K562 (cell line): Measurements from ENCODE around the gene IFI30. TPM values are rescaled to one million over a fixed set of nuclear protein-coding genes. Genes with fewer than 3 reads are reported as not detected.

Experiments used
- ATAC-seq: fragments of 200-7000 bp; cut with Tn5 transposase; 3 replicates; pipeline ENCODE4 v1.9.1; 2020; ENCODE audit warnings: moderate library complexity
- BruUV-seq: library from RNA; stranded (reverse); fragments of 400-500 nt; replicated peaks from 2 replicates; lab custom pipeline; 2021; lab: Mats Ljungman, UMichigan
- CTCF ChIA-PET: fragments of 300-600 bp; formaldehyde crosslinking; extraction: SDS; loops from one replicate; lab custom pipeline; 2021; ENCODE audit warnings: low intra/inter-chr PET ratio; lab: Yijun Ruan, JAX
- POLR2A ChIA-PET: fragments of 300-600, 350-650 bp; sonication (Branson Sonifier 250); formaldehyde crosslinking; extraction: SDS; loops from one replicate; lab custom pipeline; 2021; ENCODE audit warnings: antibody characterized with exemption, inconsistent platforms; lab: Yijun Ruan, JAX
- DNase-seq, 4 experiments: peaks; one replicate each; pipeline versions ENCODE4 v3.0.0 to v3.0.0-alpha.2; 2011 to 2018; ENCODE audit warnings: low spot score in 3 of 4, mixed read lengths in 3 of 4; ENCODE audit errors: extremely low read depth in 1 of 4
- FAIRE-seq: peaks from 2 replicates; lab custom pipeline; 2011; peaks lifted over from hg19 to GRCh38; lab: Jason Lieb, UNC
- H2AFZ ChIP-seq: 2 replicates; pipeline ENCODE4 v1.6.0; 2011; ENCODE audit warnings: low read depth, low read length, control low read depth, inconsistent platforms
- H3K27ac ChIP-seq: fragments of 200-600 bp; 3 replicates; pipeline ENCODE4 v1.8.0; 2011; ENCODE audit warnings: low read depth, mild to moderate bottlenecking, control low read depth, inconsistent platforms, low read length, moderate library complexity, mixed read lengths; ENCODE audit errors: extremely low read depth
- H3K27me3 ChIP-seq, 2 experiments: fragments of 300-600 bp in 1 of 2; 2 replicates in 1 of 2; 3 replicates in 1 of 2; pipeline versions ENCODE4 v1.6.0 to v1.8.0; 2011; ENCODE audit warnings: inconsistent platforms in 2 of 2, low read length in 2 of 2, mild to moderate bottlenecking in 1 of 2, mixed read lengths in 1 of 2, moderate library complexity in 1 of 2; ENCODE audit not compliant: control insufficient read depth in 2 of 2, insufficient read depth in 2 of 2
- H3K36me3 ChIP-seq: fragments of 300-600 bp; 3 replicates; pipeline ENCODE4 v1.8.0; 2011; ENCODE audit warnings: mild to moderate bottlenecking, low read length, inconsistent platforms; ENCODE audit not compliant: control insufficient read depth, insufficient read depth
- H3K4me1 ChIP-seq, 2 experiments: fragments of 200-600 bp in 1 of 2; replicated peaks in 1 of 2; 2 replicates in 1 of 2; 3 replicates in 1 of 2; pipeline versions ENCODE4 v1.5.1 to v1.8.0; 2011; ENCODE audit warnings: inconsistent platforms in 2 of 2, low read length in 2 of 2, mild to moderate bottlenecking in 1 of 2, mixed read lengths in 1 of 2, moderate library complexity in 1 of 2; ENCODE audit not compliant: control insufficient read depth in 2 of 2, insufficient read depth in 2 of 2
- H3K4me2 ChIP-seq: 2 replicates; pipeline ENCODE4 v1.6.1; 2011; ENCODE audit warnings: low read length, control low read depth, inconsistent platforms, mixed read lengths; ENCODE audit not compliant: insufficient read depth
- H3K4me3 ChIP-seq: fragments of 200-600 bp; sonication (generic), shearing (Covaris generic); 2 replicates; pipeline ENCODE4 v1.5.1; 2016; ENCODE audit warnings: control low read depth, inconsistent platforms
- H3K79me2 ChIP-seq: fragments of 200-600 bp; 3 replicates; pipeline ENCODE4 v1.8.0; 2011; ENCODE audit warnings: low read length, inconsistent platforms; ENCODE audit not compliant: control insufficient read depth, insufficient read depth
- H3K9ac ChIP-seq, 2 experiments: 2 replicates each; pipeline versions ENCODE4 v1.6.0 to v1.6.1; 2011; ENCODE audit warnings: low read depth in 2 of 2, low read length in 2 of 2, control low read depth in 1 of 2, inconsistent platforms in 1 of 2, mild to moderate bottlenecking in 1 of 2, mixed read lengths in 1 of 2; ENCODE audit not compliant: insufficient read depth in 1 of 2
- H3K9me1 ChIP-seq: one replicate; pipeline ENCODE4 v1.6.0; 2011; ENCODE audit warnings: inconsistent platforms, mild to moderate bottlenecking, low read length, moderate library complexity; ENCODE audit not compliant: control insufficient read depth, insufficient read depth
- H3K9me3 ChIP-seq: replicated peaks from 2 replicates; pipeline ENCODE4 v1.5.1; 2011; ENCODE audit warnings: low read depth, low read length, inconsistent platforms; ENCODE audit not compliant: control insufficient read depth, insufficient read depth
- H4K20me1 ChIP-seq: replicated peaks from 2 replicates; pipeline ENCODE4 v1.6.1; 2011; ENCODE audit warnings: low read length, inconsistent platforms, mixed read lengths; ENCODE audit not compliant: control insufficient read depth, insufficient read depth
- ADNP ChIP-seq: fragments of 200-800 bp; sonication (Bioruptor generic); IDR thresholded peaks from 2 replicates; pipeline ENCODE4 v1.6.1; 2016; ENCODE audit warnings: missing genetic modification characterization, missing compliant biosample characterization
- CTBP1 ChIP-seq: fragments of 450-650 bp; IDR thresholded peaks from 2 replicates; pipeline ENCODE4 v1.6.1; 2016; ENCODE audit warnings: borderline replicate concordance
- FOXJ3 ChIP-seq: sonication (generic); formaldehyde crosslinking; IDR thresholded peaks from 2 replicates; pipeline ENCODE4 v1.4.0; 2020; ENCODE audit warnings: mild to moderate bottlenecking, missing genetic modification reagents
- GTF2F1 ChIP-seq: IDR thresholded peaks from 2 replicates; pipeline ENCODE4 v1.6.1; 2011; ENCODE audit warnings: low read depth, low read length, improper control_type of control experiment
- HMGN3 ChIP-seq: IDR thresholded peaks from 2 replicates; pipeline ENCODE4 v1.6.1; 2011; ENCODE audit warnings: borderline replicate concordance, low read depth, mild to moderate bottlenecking, mixed read lengths, low read length; ENCODE audit not compliant: insufficient read length; ENCODE audit errors: extremely low read depth
- PPARD ChIP-seq: fragments of 250-450 bp; sonication (Bioruptor Pico); IDR thresholded peaks from 2 replicates; pipeline ENCODE4 v1.8.0; 2022; ENCODE audit warnings: inconsistent platforms, mild to moderate bottlenecking, moderate library complexity
- RBBP5 ChIP-seq: fragments of 200-600 bp; sonication (generic); IDR thresholded peaks from 2 replicates; pipeline ENCODE4 v1.6.1; 2012; ENCODE audit warnings: borderline replicate concordance, mild to moderate bottlenecking, low read length, control low read depth, inconsistent platforms; ENCODE audit not compliant: insufficient read depth, poor library complexity, severe bottlenecking
- RBM22 ChIP-seq: fragments of 200-400 bp; formaldehyde crosslinking; IDR thresholded peaks from 2 replicates; pipeline ENCODE4 v1.6.1; 2018; ENCODE audit warnings: low read length, low read depth; ENCODE audit not compliant: poor library complexity, severe bottlenecking
- ZNF76 ChIP-seq: fragments of 250-450 bp; sonication (Bioruptor Pico); IDR thresholded peaks from 2 replicates; pipeline ENCODE4 v1.4.0; 2020; ENCODE audit warnings: mild to moderate bottlenecking, moderate library complexity, borderline replicate concordance
- WGBS: fragments of 100-300 bp; shearing (Covaris generic); methylation state at CpG from one replicate; pipeline ENCODE4 v1.1.6; 2016; ENCODE audit warnings: low coverage, mixed read lengths; ENCODE audit not compliant: insufficient coverage; ENCODE audit errors: missing lambda C conversion rate; 5-methylcytosine and 5-hydroxymethylcytosine counted together
- in situ Hi-C: fragments of 300-500 bp; cut with MboI; formaldehyde crosslinking; loops from 4 replicates; pipeline ENCODE4 v1.15.0; 2018; ENCODE audit warnings: inconsistent platforms, mixed read lengths
- intact Hi-C: fragments of 100-400 bp; cut with micrococcal nuclease; formaldehyde crosslinking; loops from 2 replicates; pipeline ENCODE4 v1.14.2; 2022
- polyA plus RNA-seq, 8 experiments: library from polyadenylated mRNA; depleted of rRNA in 4 of 8; stranded (reverse) in 5 of 8; unstranded in 3 of 8; fragments of >200 nt; fragmentation: Nextera tagmentation in 2 of 8; fragmentation: Illumina TruSeq in 1 of 8; extraction: Ambion mirVana in 2 of 8; extraction: Trizol in 1 of 8; gene quantifications; 2 replicates each; pipeline versions ENCODE4 v1.2.1 to v1.2.3, GENCODE V29; 2011 to 2014; ENCODE audit warnings: inconsistent platforms in 1 of 8, missing spikeins in 1 of 8
- total RNA-seq, 7 experiments: library from RNA; depleted of rRNA in 6 of 7; stranded (reverse); fragments of >200 nt in 6 of 7; fragmentation: Illumina TruSeq in 2 of 7; extraction: Trizol in 2 of 7; gene quantifications; 2 replicates each; pipeline versions ENCODE4 v1.2.1 to v1.2.3, GENCODE V29; 2011 to 2021; ENCODE audit warnings: low replicate concordance in 1 of 7
- TF ChIP-seq, protein P1 (sequence below): sonication (generic); formaldehyde crosslinking; IDR thresholded peaks from 2 replicates; pipeline ENCODE4 v1.8.1; 2023; ENCODE audit warnings: mild to moderate bottlenecking, missing genetic modification reagents

The IFI30 gene
- total and polyA plus RNA-seq, 9 of the 15 experiments (the other 6 are each of a cell fraction or from before 2014, with no cell fraction given) = 63.7 to 430 (median 109) TPM

- 91% methylated on average over 15 of the region's 18 CpGs for WGBS
- H4K20me1 ChIP-seq = peaks cover 6% of the 10 kb centered on the region; the same call in 1 of the 2 replicates
- DNase-seq (no peak), ATAC-seq (no peak)
- H3K9me3 ChIP-seq = no peaks in the 10 kb centered on the region
- H3K4me1 ChIP-seq = peaks cover 14 to 42% of the 10 kb centered on the region in 2 experiments; a peak in 4 of 5 replicates
- no peak for TF ChIP-seq ZNF76
- TF ChIP-seq, protein P1, sequence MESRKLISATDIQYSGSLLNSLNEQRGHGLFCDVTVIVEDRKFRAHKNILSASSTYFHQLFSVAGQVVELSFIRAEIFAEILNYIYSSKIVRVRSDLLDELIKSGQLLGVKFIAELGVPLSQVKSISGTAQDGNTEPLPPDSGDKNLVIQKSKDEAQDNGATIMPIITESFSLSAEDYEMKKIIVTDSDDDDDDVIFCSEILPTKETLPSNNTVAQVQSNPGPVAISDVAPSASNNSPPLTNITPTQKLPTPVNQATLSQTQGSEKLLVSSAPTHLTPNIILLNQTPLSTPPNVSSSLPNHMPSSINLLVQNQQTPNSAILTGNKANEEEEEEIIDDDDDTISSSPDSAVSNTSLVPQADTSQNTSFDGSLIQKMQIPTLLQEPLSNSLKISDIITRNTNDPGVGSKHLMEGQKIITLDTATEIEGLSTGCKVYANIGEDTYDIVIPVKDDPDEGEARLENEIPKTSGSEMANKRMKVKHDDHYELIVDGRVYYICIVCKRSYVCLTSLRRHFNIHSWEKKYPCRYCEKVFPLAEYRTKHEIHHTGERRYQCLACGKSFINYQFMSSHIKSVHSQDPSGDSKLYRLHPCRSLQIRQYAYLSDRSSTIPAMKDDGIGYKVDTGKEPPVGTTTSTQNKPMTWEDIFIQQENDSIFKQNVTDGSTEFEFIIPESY (CRISPR knock-in tag) = peak; percentile 71
- TF ChIP-seq, all 486 proteins: peak for 1
- Histone ChIP-seq H2AFZ (no peak overlapping the region), H3K36me3 (peaks cover 61% of the 10 kb centered on the region; the same call in 2 of the 3 replicates), H3K4me3 (no peak overlapping the region), H3K27me3 (no peaks in the 10 kb centered on the region), H3K9me1 (no peaks in the 10 kb centered on the region), H3K79me2 (peaks cover 22% of the 10 kb centered on the region), H3K9ac (0 out of 4 replicates have a peak overlapping the region, but pooled peaks of 1 of the 2 experiments have one; percentile 4), H3K4me2 (no peak overlapping the region), H3K27ac (no peak overlapping the region)
- CTCF ChIA-PET = no interaction called here
- POLR2A ChIA-PET = interaction anchor here (0.6 kb wide), 1 partner anchor 37 kb away, joined by 3 read pairs; no protein-coding TSS in a partner anchor
- BruUV-seq = no TSS peak
- FAIRE-seq = no peak
- intact Hi-C loops = no loop called here
- in situ Hi-C loops = no loop called here
Observed at GRCh38 chr19:18197306-18197705, 23.7 kb downstream of the IFI30 start.

- DNase-seq = no peak
- Histone ChIP-seq H3K36me3 (peaks cover 64% of the 10 kb centered on the region; the same call in 2 of the 3 replicates), H3K9me1 (no peaks in the 10 kb centered on the region), H3K9ac (peak overlapping the region in 1 of 2 experiments; percentile 24; a peak in 1 of 4 replicates), H4K20me1 (peaks cover 6% of the 10 kb centered on the region; the same call in 1 of the 2 replicates), H3K27me3 (no peaks in the 10 kb centered on the region), H3K4me1 (peaks cover 14 to 46% of the 10 kb centered on the region in 2 experiments; a peak in 4 of 5 replicates), H3K9me3 (no peaks in the 10 kb centered on the region), H3K27ac (no peak overlapping the region), H3K4me3 (no peak overlapping the region), H3K79me2 (peaks cover 28% of the 10 kb centered on the region), H2AFZ (no peak overlapping the region), H3K4me2 (no peak overlapping the region)
- ChIA-PET CTCF (no interaction called here), POLR2A (interaction anchor here (0.6 to 1.0 kb wide), 4 partner anchors 20 to 1141 kb away, joined by 3 read pairs; no protein-coding TSS in a partner anchor)
- no peak for ATAC-seq
- WGBS = 65% methylated on average over 5 of the region's 6 CpGs
- intact Hi-C loops (no loop called here), in situ Hi-C loops (no loop called here)
- FAIRE-seq = no peak
- BruUV-seq = no TSS peak
- no peak for TF ChIP-seq PPARD (CRISPR knock-in tag)
- no peak for TF ChIP-seq RBM22
- TF ChIP-seq GTF2F1 = no peak
- TF ChIP-seq CTBP1 = no peak
- no peak for TF ChIP-seq HMGN3
- no peak for TF ChIP-seq RBBP5
- no peak for TF ChIP-seq ADNP (tag)
- TF ChIP-seq FOXJ3 (CRISPR knock-in tag) = no peak
Observed at GRCh38 chr19:18197941-18198340, 24.3 kb downstream of the IFI30 start.
